H9 (cell line): ENCODE measurements around the gene AARS1. TPM values are rescaled to one million over a fixed set of nuclear protein-coding genes. Genes with fewer than 3 reads are reported as not detected.

ENCODE experiments used
- DNase-seq: peaks from one replicate; pipeline ENCODE4 v3.0.0-alpha.2; 2017
- H2AFZ ChIP-seq: one replicate; pipeline ENCODE4 v1.6.1; 2013; ENCODE audit warnings: mild to moderate bottlenecking, low read length, control low read depth, moderate library complexity
- H2AK5ac ChIP-seq: 2 replicates; pipeline ENCODE4 v1.6.1; 2013; ENCODE audit warnings: low read length, control low read depth, mixed read lengths; ENCODE audit not compliant: insufficient read length
- H2BK120ac ChIP-seq: one replicate; pipeline ENCODE4 v1.6.1; 2013; ENCODE audit warnings: low read depth, mild to moderate bottlenecking, low read length, control low read depth, inconsistent platforms; ENCODE audit not compliant: poor library complexity, severe bottlenecking
- H2BK12ac ChIP-seq: 2 replicates; pipeline ENCODE4 v1.6.1; 2013; ENCODE audit warnings: low read length, control low read depth, mixed read lengths, low read depth; ENCODE audit not compliant: insufficient read length
- H2BK15ac ChIP-seq: 2 replicates; pipeline ENCODE4 v1.6.1; 2013; ENCODE audit warnings: low read depth, low read length, control low read depth
- H2BK20ac ChIP-seq: one replicate; pipeline ENCODE4 v1.6.1; 2013; ENCODE audit warnings: low read depth, mild to moderate bottlenecking, low read length, control low read depth, inconsistent platforms; ENCODE audit not compliant: poor library complexity, severe bottlenecking
- H2BK5ac ChIP-seq: 2 replicates; pipeline ENCODE4 v1.6.1; 2013; ENCODE audit warnings: low read length, control low read depth, mixed read lengths; ENCODE audit not compliant: insufficient read length
- H3K14ac ChIP-seq: 2 replicates; pipeline ENCODE4 v1.6.1; 2013; ENCODE audit warnings: low read length, control low read depth; ENCODE audit not compliant: insufficient read depth
- H3K18ac ChIP-seq: 2 replicates; pipeline ENCODE4 v1.6.1; 2013; ENCODE audit warnings: low read depth, mild to moderate bottlenecking, mixed read lengths, low read length, control low read depth; ENCODE audit not compliant: insufficient read length
- H3K23ac ChIP-seq: 2 replicates; pipeline ENCODE4 v1.6.1; 2013; ENCODE audit warnings: low read length, control low read depth, mixed read lengths, low read depth; ENCODE audit not compliant: insufficient read length
- H3K23me2 ChIP-seq: 2 replicates; pipeline ENCODE4 v1.6.1; 2013; ENCODE audit warnings: low read depth, mild to moderate bottlenecking, mixed read lengths, low read length, control low read depth; ENCODE audit not compliant: insufficient read length, poor library complexity, severe bottlenecking
- H3K27ac ChIP-seq: 2 replicates; pipeline ENCODE4 v1.5.1; 2013; ENCODE audit warnings: low read length, control low read depth, mixed read lengths, low read depth; ENCODE audit not compliant: insufficient read length
- H3K27me3 ChIP-seq: 2 replicates; pipeline ENCODE4 v1.6.1; 2013; ENCODE audit warnings: low read length, control low read depth, inconsistent platforms; ENCODE audit not compliant: insufficient read depth
- H3K4ac ChIP-seq: 2 replicates; pipeline ENCODE4 v1.6.1; 2013; ENCODE audit warnings: low read depth, mild to moderate bottlenecking, control low read depth, inconsistent platforms, low read length, moderate library complexity
- H3K4me1 ChIP-seq: 2 replicates; pipeline ENCODE4 v1.6.1; 2013; ENCODE audit warnings: low read length, control low read depth, inconsistent platforms; ENCODE audit not compliant: insufficient read depth
- H3K4me2 ChIP-seq: 2 replicates; pipeline ENCODE4 v1.6.1; 2013; ENCODE audit warnings: low read length, control low read depth, mixed read lengths; ENCODE audit not compliant: insufficient read length, insufficient read depth
- H3K56ac ChIP-seq: 2 replicates; pipeline ENCODE4 v1.6.1; 2013; ENCODE audit warnings: low read depth, mild to moderate bottlenecking, mixed read lengths, low read length, control low read depth; ENCODE audit not compliant: insufficient read length
- H3K79me1 ChIP-seq: 2 replicates; pipeline ENCODE4 v1.6.1; 2013; ENCODE audit warnings: low read depth, mild to moderate bottlenecking, moderate library complexity, low read length, control low read depth, inconsistent platforms; ENCODE audit not compliant: insufficient read depth, poor library complexity, severe bottlenecking
- H3K79me2 ChIP-seq: 2 replicates; pipeline ENCODE4 v1.6.1; 2013; ENCODE audit warnings: low read length, control low read depth, inconsistent platforms; ENCODE audit not compliant: insufficient read depth
- H3K9ac ChIP-seq: 2 replicates; pipeline ENCODE4 v1.6.1; 2013; ENCODE audit warnings: low read length, control low read depth, mixed read lengths; ENCODE audit not compliant: insufficient read length; ENCODE audit errors: extremely low read depth
- H3K9me3 ChIP-seq: one replicate; pipeline ENCODE4 v1.6.1; 2013; ENCODE audit warnings: low read depth, low read length, inconsistent platforms; ENCODE audit not compliant: control insufficient read depth
- H3T11ph ChIP-seq: one replicate; pipeline ENCODE4 v1.6.1; 2013; ENCODE audit warnings: mild to moderate bottlenecking, low read length, control low read depth, inconsistent platforms
- H4K20me1 ChIP-seq: one replicate; pipeline ENCODE4 v1.6.1; 2013; ENCODE audit not compliant: control insufficient read depth, insufficient read length, insufficient read depth
- H4K5ac ChIP-seq: 2 replicates; pipeline ENCODE4 v1.6.1; 2013; ENCODE audit warnings: low read depth, mild to moderate bottlenecking, mixed read lengths, low read length, control low read depth; ENCODE audit not compliant: insufficient read length
- H4K8ac ChIP-seq: replicated peaks from 2 replicates; pipeline ENCODE4 v1.6.1; 2013; ENCODE audit warnings: low read length, control low read depth, mixed read lengths, low read depth; ENCODE audit not compliant: insufficient read length
- H4K91ac ChIP-seq: 2 replicates; pipeline ENCODE4 v1.6.1; 2013; ENCODE audit warnings: low read depth, mild to moderate bottlenecking, moderate library complexity, mixed read lengths, low read length, control low read depth; ENCODE audit not compliant: insufficient read length
- H3K27ac Mint-ChIP-seq, 3 experiments: 2 replicates in 2 of 3; 3 replicates in 1 of 3; pipeline ENCODE4 v1.8.0; 2020 to 2021; ENCODE audit warnings: mixed read lengths in 3 of 3, mild to moderate bottlenecking in 1 of 3, moderate library complexity in 1 of 3
- H3K27me3 Mint-ChIP-seq: 2 replicates; pipeline ENCODE4 v1.8.0; 2021; ENCODE audit warnings: low read depth, mild to moderate bottlenecking, moderate library complexity, mixed read lengths
- H3K36me3 Mint-ChIP-seq, 3 experiments: 2 replicates in 2 of 3; 3 replicates in 1 of 3; pipeline ENCODE4 v1.8.0; 2020 to 2021; ENCODE audit warnings: low read depth in 3 of 3, mixed read lengths in 3 of 3; ENCODE audit not compliant: insufficient read depth in 1 of 3
- H3K4me1 Mint-ChIP-seq, 2 experiments: 2 replicates each; pipeline ENCODE4 v1.8.0; 2020; ENCODE audit warnings: mixed read lengths in 2 of 2
- H3K4me3 Mint-ChIP-seq, 2 experiments: 2 replicates in 1 of 2; 3 replicates in 1 of 2; pipeline ENCODE4 v1.8.0; 2020 to 2021; ENCODE audit warnings: mild to moderate bottlenecking in 2 of 2, mixed read lengths in 2 of 2, moderate library complexity in 1 of 2
- H3K9me3 Mint-ChIP-seq, 2 experiments: 2 replicates in 1 of 2; 3 replicates in 1 of 2; pipeline ENCODE4 v1.8.0; 2020; ENCODE audit warnings: mild to moderate bottlenecking in 2 of 2, mixed read lengths in 2 of 2, moderate library complexity in 1 of 2
- CTCF ChIP-seq: fragments of 200-600 bp; sonication (generic); conservative IDR thresholded peaks from 3 replicates; pipeline ENCODE4 v1.8.0; 2021; ENCODE audit warnings: antibody characterized with exemption, mild to moderate bottlenecking
- WGBS: extraction: QIAGEN DNeasy Blood & Tissue Kit; methylation state at CpG from one replicate; pipeline ENCODE4 v1.1.7; 2013; ENCODE audit warnings: missing lambda C conversion rate, low lambda C conversion rate, mixed read lengths; ENCODE audit not compliant: insufficient read length; ENCODE audit errors: extremely low coverage; 5-methylcytosine and 5-hydroxymethylcytosine counted together
- total RNA-seq: library from RNA; stranded (reverse); gene quantifications from 2 replicates; pipeline ENCODE4 v1.2.1, GENCODE V29; 2021

The AARS1 gene
- total RNA-seq, 1 experiment from 2014 or later, result 168 TPM

GRCh38 chr16:70258946-70259345, 30.4 kb downstream of the AARS1 start:
- Histone ChIP-seq H3K18ac (no peak overlapping the region), H3T11ph (no peak overlapping the region), H2BK20ac (no peak overlapping the region), H4K91ac (no peak overlapping the region), H3K79me1 (no peaks in the 10 kb centered on the region), H3K14ac (no peak overlapping the region), H3K23me2 (no peaks in the 10 kb centered on the region), H4K5ac (no peak overlapping the region), H2BK5ac (no peak overlapping the region), H3K9ac (no peak overlapping the region), H3K27me3 (no peaks in the 10 kb centered on the region), H3K79me2 (no peaks in the 10 kb centered on the region), H4K20me1 (no peaks in the 10 kb centered on the region), H3K9me3 (no peaks in the 10 kb centered on the region), H3K56ac (no peak overlapping the region), H3K4me2 (no peak overlapping the region), H2BK120ac (no peak overlapping the region), H2BK12ac (no peak overlapping the region), H3K27ac (no peak overlapping the region), H2BK15ac (no peak overlapping the region), H3K23ac (no peak overlapping the region), H2AFZ (no peak overlapping the region), H3K4me1 (no peaks in the 10 kb centered on the region), H4K8ac (no peak overlapping the region), H3K4ac (no peak overlapping the region), H2AK5ac (no peak overlapping the region)
- DNase-seq, result peak; percentile 8
- H3K4me1 Mint-ChIP-seq, result no peaks in the 10 kb centered on the region
- no peaks in the 10 kb centered on the region for H3K9me3 Mint-ChIP-seq
- H3K36me3 Mint-ChIP-seq, result peaks cover 60 to 97% (median 92%) of the 10 kb centered on the region in 3 experiments; a peak in 6 of 7 replicates
- peak overlapping the region in 2 of 3 experiments; percentile 65 to 94; a peak in 3 of 7 replicates for H3K27ac Mint-ChIP-seq
- no CpG with 5 or more reads among the region's 10 CpGs for WGBS
- TF ChIP-seq CTCF, result no peak
- no peaks in the 10 kb centered on the region for H3K27me3 Mint-ChIP-seq
- no peak overlapping the region for H3K4me3 Mint-ChIP-seq
